C1 segment of cervical spinal cord (tissue), 14 donors: ENCODE measurements around the gene PPP1R14B.
A peak's percentile ranks its signal among the peaks of the same experiment; 100 is the strongest.
"Not testable (repeated sequence)": the region's sequence is repeated elsewhere in the genome, so short reads cannot be mapped to it uniquely, and the experiment has no call there.

Experiments
- DNase-seq, 14 donors: peaks; one replicate each; lab custom pipeline; 2025; lab: John Stamatoyannopoulos, UW

The PPP1R14B gene

GRCh38 chr11:64246621-64246870 is 197 bp downstream of the PPP1R14B start:
- not testable (repeated sequence) for DNase-seq

GRCh38 chr11:64245797-64246620 is 734 bp downstream of the PPP1R14B start:
- peak in 8 of 14 donors; percentile 16 to 78 (median 40) for DNase-seq

GRCh38 chr11:64245401-64245796 is 1.3 kb downstream of the PPP1R14B start:
- DNase-seq = peak in 1 of 14 donors; percentile 42

- DNase-seq = no peak
Observed at GRCh38 chr11:64244966-64245365, 1.8 kb downstream of the PPP1R14B start.

GRCh38 chr11:64244107-64244506 is 2.6 kb downstream of the PPP1R14B start:
- no peak for DNase-seq

GRCh38 chr11:64243236-64243854 is 3.4 kb downstream of the PPP1R14B start:
- no peak for DNase-seq

- DNase-seq = peak in 3 of 14 donors; percentile 44 to 63 (median 53)
Observed at GRCh38 chr11:64241491-64242374, 5.0 kb downstream of the PPP1R14B start.

GRCh38 chr11:64241241-64241490 is 5.6 kb downstream of the PPP1R14B start:
- DNase-seq = peak; percentile 91 to 100 (median 99)

GRCh38 chr11:64240435-64241240 is 6.1 kb downstream of the PPP1R14B start, which contains the start of gene FKBP2:
Gene FKBP2 (plus strand): TSS chr11:64241095. CDS start chr11:64242388, 1,293 bp downstream.
- peak; percentile 91 to 100 (median 99) for DNase-seq

GRCh38 chr11:64239662-64240434 is 6.9 kb downstream of the PPP1R14B start:
- peak in 3 of 14 donors; percentile 51 to 63 (median 51) for DNase-seq

- DNase-seq = no peak
Observed at GRCh38 chr11:64238999-64239398, 7.7 kb downstream of the PPP1R14B start.

- DNase-seq = no peak
Observed at GRCh38 chr11:64238076-64238475, 8.7 kb downstream of the PPP1R14B start.

- no peak for DNase-seq
Observed at GRCh38 chr11:64237484-64237951, 9.2 kb downstream of the PPP1R14B start.

GRCh38 chr11:64235437-64236161 is 11.1 kb downstream of the PPP1R14B start:
- no peak for DNase-seq

- DNase-seq = peak in 1 of 14 donors; percentile 54
Observed at GRCh38 chr11:64234647-64235379, 11.9 kb downstream of the PPP1R14B start.

GRCh38 chr11:64233913-64234586 is 12.7 kb downstream of the PPP1R14B start, which contains the start of gene VEGFB:
Gene VEGFB (plus strand): TSS chr11:64234584. CDS start chr11:64234834, 250 bp downstream.
- DNase-seq = peak in 10 of 14 donors; percentile 20 to 76 (median 42)

GRCh38 chr11:64232967-64233315 is 13.8 kb downstream of the PPP1R14B start:
- DNase-seq = no peak

GRCh38 chr11:64232182-64232966 is 14.4 kb downstream of the PPP1R14B start:
- no peak for DNase-seq
